H1 (cell line): ENCODE measurements around the gene PCYT1B. TPM values are rescaled to one million over a fixed set of nuclear protein-coding genes. Genes with fewer than 3 reads are reported as not detected.
"Not testable (repeated sequence)": the region's sequence is repeated elsewhere in the genome, so short reads cannot be mapped to it uniquely, and the experiment has no call there.

ENCODE experiments used
- CTCF ChIA-PET: fragments of 300-600 bp; sonication (Branson Sonifier 250); formaldehyde crosslinking; loops from one replicate; lab custom pipeline; 2021; ENCODE audit not compliant: partially characterized antibody; lab: Charles Lee
- POLR2A ChIA-PET: fragments of 300-600 bp; sonication (Branson Sonifier 250); formaldehyde crosslinking; loops from one replicate; lab custom pipeline; 2021; ENCODE audit warnings: inconsistent platforms; ENCODE audit not compliant: partially characterized antibody; lab: Charles Lee
- DNase-seq, 2 experiments: peaks; one replicate each; pipeline versions ENCODE4 v3.0.0 to v3.0.0-alpha.2; 2010 to 2022; ENCODE audit warnings: low spot score in 2 of 2, low read depth in 1 of 2, mixed read lengths in 1 of 2
- FAIRE-seq: peaks from 2 replicates; lab custom pipeline; 2011; peaks lifted over from hg19 to GRCh38; lab: Jason Lieb, UNC
- H2AFZ ChIP-seq: 2 replicates; pipeline ENCODE4 v1.8.1; 2012; ENCODE audit warnings: low read length, inconsistent platforms
- H2AK5ac ChIP-seq: 2 replicates; pipeline ENCODE4 v1.6.1; 2013; ENCODE audit warnings: low read depth, low read length
- H2BK120ac ChIP-seq: replicated peaks from 2 replicates; pipeline ENCODE3; 2013; ENCODE audit warnings: low read depth, low read length, inconsistent platforms
- H2BK12ac ChIP-seq: 2 replicates; pipeline ENCODE4 v1.6.1; 2013; ENCODE audit warnings: low read depth, low read length
- H2BK15ac ChIP-seq: 2 replicates; pipeline ENCODE4 v1.6.1; 2013; ENCODE audit warnings: low read length
- H2BK20ac ChIP-seq: 2 replicates; pipeline ENCODE4 v1.6.1; 2013; ENCODE audit warnings: low read length
- H2BK5ac ChIP-seq: 2 replicates; pipeline ENCODE4 v1.6.1; 2013; ENCODE audit warnings: low read depth, low read length
- H3K14ac ChIP-seq: 2 replicates; pipeline ENCODE4 v1.6.1; 2013; ENCODE audit warnings: inconsistent platforms; ENCODE audit not compliant: insufficient read length
- H3K18ac ChIP-seq: 2 replicates; pipeline ENCODE4 v1.6.1; 2013; ENCODE audit warnings: low read length; ENCODE audit errors: extremely low read depth
- H3K23ac ChIP-seq: 2 replicates; pipeline ENCODE4 v1.6.1; 2013; ENCODE audit warnings: inconsistent platforms; ENCODE audit not compliant: insufficient read length
- H3K23me2 ChIP-seq: 2 replicates; pipeline ENCODE4 v1.6.1; 2013; ENCODE audit warnings: low read depth, low read length
- H3K27ac ChIP-seq: 2 replicates; pipeline ENCODE4 v1.6.1; 2011; ENCODE audit warnings: low read depth, low read length, inconsistent platforms
- H3K27me3 ChIP-seq, 4 experiments: replicated peaks in 1 of 4; 1 replicate in 1 of 4; 2 replicates in 3 of 4; pipeline versions ENCODE4 v1.6.1 to v1.8.1; 2011 to 2013; ENCODE audit warnings: low read length in 3 of 4, mild to moderate bottlenecking in 3 of 4, inconsistent platforms in 2 of 4, mixed read lengths in 2 of 4, moderate library complexity in 1 of 4; ENCODE audit not compliant: control insufficient read depth in 3 of 4, insufficient read depth in 3 of 4; ENCODE audit errors: extremely low read depth in 1 of 4
- H3K36me3 ChIP-seq, 4 experiments: 2 replicates each; pipeline versions ENCODE4 v1.6.1 to v1.8.1; 2011 to 2013; ENCODE audit warnings: mild to moderate bottlenecking in 4 of 4, low read length in 3 of 4, moderate library complexity in 2 of 4, control low read depth in 1 of 4, inconsistent platforms in 1 of 4; ENCODE audit not compliant: insufficient read depth in 4 of 4, control insufficient read depth in 2 of 4
- H3K4ac ChIP-seq: replicated peaks from 2 replicates; pipeline ENCODE3; 2013; ENCODE audit warnings: low read length, low read depth, mixed read lengths, inconsistent platforms; ENCODE audit not compliant: insufficient read length
- H3K4me1 ChIP-seq, 4 experiments: replicated peaks in 1 of 4; 1 replicate in 1 of 4; 2 replicates in 3 of 4; pipeline versions ENCODE4 v1.6.1 to v1.8.1; 2011 to 2013; ENCODE audit warnings: low read length in 3 of 4, inconsistent platforms in 2 of 4, mixed read lengths in 1 of 4; ENCODE audit not compliant: insufficient read depth in 4 of 4, control insufficient read depth in 3 of 4
- H3K4me2 ChIP-seq, 2 experiments: 2 replicates each; pipeline versions ENCODE4 v1.6.1 to v1.8.1; 2011 to 2013; ENCODE audit warnings: low read depth in 2 of 2, low read length in 2 of 2, control low read depth in 1 of 2, inconsistent platforms in 1 of 2, mild to moderate bottlenecking in 1 of 2; ENCODE audit not compliant: insufficient read depth in 1 of 2
- H3K4me3 ChIP-seq, 4 experiments: fragments of 200-600, 300-600 bp in 1 of 4; sonication (generic), shearing (Covaris generic), sonication (Bioruptor Twin) in 1 of 4; 2 replicates each; pipeline versions ENCODE4 v1.5.1 to v1.8.1; 2011 to 2016; ENCODE audit warnings: low read length in 4 of 4, low read depth in 3 of 4, control low read depth in 2 of 4, inconsistent platforms in 2 of 4, mild to moderate bottlenecking in 2 of 4, mixed read lengths in 1 of 4, moderate library complexity in 1 of 4; ENCODE audit not compliant: insufficient read depth in 2 of 4; ENCODE audit errors: extremely low read depth in 1 of 4
- H3K56ac ChIP-seq: replicated peaks from 2 replicates; pipeline ENCODE3; 2013; ENCODE audit warnings: low read depth, mild to moderate bottlenecking, mixed read lengths, low read length, inconsistent platforms; ENCODE audit not compliant: insufficient read length
- H3K79me1 ChIP-seq: 2 replicates; pipeline ENCODE4 v1.6.1; 2013; ENCODE audit warnings: low read depth, low read length, control low read depth
- H3K79me2 ChIP-seq, 2 experiments: 2 replicates each; pipeline versions ENCODE4 v1.6.1 to v1.8.1; 2012 to 2013; ENCODE audit warnings: low read length in 2 of 2, mild to moderate bottlenecking in 2 of 2, inconsistent platforms in 1 of 2; ENCODE audit not compliant: insufficient read depth in 2 of 2, control insufficient read depth in 1 of 2
- H3K9ac ChIP-seq, 4 experiments: replicated peaks in 1 of 4; 1 replicate in 1 of 4; 2 replicates in 3 of 4; pipeline versions ENCODE4 v1.6.1 to v1.8.1; 2011 to 2013; ENCODE audit warnings: low read depth in 3 of 4, low read length in 3 of 4, control low read depth in 2 of 4, mild to moderate bottlenecking in 2 of 4, moderate library complexity in 2 of 4, inconsistent platforms in 1 of 4; ENCODE audit errors: extremely low read depth in 1 of 4
- H3K9me3 ChIP-seq, 2 experiments: 2 replicates each; pipeline versions ENCODE4 v1.6.1 to v1.8.1; 2012 to 2013; ENCODE audit warnings: mild to moderate bottlenecking in 2 of 2, moderate library complexity in 2 of 2, control low read depth in 1 of 2, inconsistent platforms in 1 of 2, low read depth in 1 of 2, low read length in 1 of 2, mixed read lengths in 1 of 2; ENCODE audit not compliant: insufficient read depth in 2 of 2
- H4K20me1 ChIP-seq, 2 experiments: replicated peaks in 1 of 2; 2 replicates each; pipeline versions ENCODE3 to v1.8.1; 2011 to 2013; ENCODE audit warnings: inconsistent platforms in 2 of 2, low read length in 2 of 2, mild to moderate bottlenecking in 1 of 2; ENCODE audit not compliant: insufficient read depth in 2 of 2, control insufficient read depth in 1 of 2
- H4K5ac ChIP-seq: 2 replicates; pipeline ENCODE4 v1.6.1; 2013; ENCODE audit warnings: low read length, low read depth, mixed read lengths, inconsistent platforms; ENCODE audit not compliant: insufficient read length
- H4K8ac ChIP-seq: 2 replicates; pipeline ENCODE4 v1.8.0; 2013; ENCODE audit warnings: mild to moderate bottlenecking, moderate library complexity, low read length, inconsistent platforms; ENCODE audit not compliant: insufficient read depth; ENCODE audit errors: extremely low read depth
- H4K91ac ChIP-seq: replicated peaks from 2 replicates; pipeline ENCODE3; 2013; ENCODE audit warnings: low read length, mixed read lengths, inconsistent platforms; ENCODE audit not compliant: insufficient read length
- EGR1 ChIP-seq: IDR thresholded peaks from 2 replicates; pipeline ENCODE4 v1.6.1; 2011; ENCODE audit warnings: low read depth, low read length, borderline replicate concordance
- KDM1A ChIP-seq: fragments of 200-600, 300-600 bp; sonication (generic); IDR thresholded peaks from 2 replicates; pipeline ENCODE4 v1.7.1; 2016; ENCODE audit warnings: mild to moderate bottlenecking, low read length, borderline replicate concordance
- NRF1 ChIP-seq: IDR thresholded peaks from 2 replicates; pipeline ENCODE4 v1.6.1; 2011; ENCODE audit warnings: mild to moderate bottlenecking, low read depth, low read length, improper control_type of control experiment
- USF2 ChIP-seq: IDR thresholded peaks from 2 replicates; pipeline ENCODE4 v1.6.1; 2011; ENCODE audit warnings: low read length, improper control_type of control experiment
- WGBS, 2 experiments: shearing (Covaris generic) in 1 of 2; methylation state at CpG; one replicate each; pipeline versions ENCODE4 v1.1.6 to v1.1.7; 2013 to 2015; ENCODE audit warnings: low lambda C conversion rate in 2 of 2, mixed read lengths in 2 of 2, inconsistent platforms in 1 of 2, low coverage in 1 of 2, missing lambda C conversion rate in 1 of 2; ENCODE audit not compliant: insufficient replicate concordance in 2 of 2, insufficient coverage in 1 of 2, insufficient read length in 1 of 2; ENCODE audit errors: extremely low coverage in 1 of 2, missing lambda C conversion rate in 1 of 2; 5-methylcytosine and 5-hydroxymethylcytosine counted together
- polyA plus RNA-seq, 7 experiments: library from polyadenylated mRNA; depleted of rRNA in 3 of 7; stranded (reverse) in 5 of 7; unstranded in 2 of 7; fragments of >200 nt in 5 of 7; fragments of 200-250 nt in 2 of 7; gene quantifications; 1 replicate in 5 of 7; 2 replicates in 1 of 7; 4 replicates in 1 of 7; pipeline versions ENCODE4 v1.2.1 to v1.2.3, GENCODE V29; 2011 to 2013; ENCODE audit warnings: missing spikeins in 2 of 7, mixed read lengths in 2 of 7
- total RNA-seq: library from RNA; stranded (reverse); fragmentation: NEBNext Ultra II Directional; extraction: Animal tissue kit (Norgen Biotek cat#: 25700); gene quantifications from 2 replicates; pipeline ENCODE4 v1.2.1, GENCODE V29; 2021

The PCYT1B gene
- total and polyA plus RNA-seq, 2 of the 8 experiments (the other 6 are each of a cell fraction or from before 2014, with no cell fraction given) = 17.9 to 30.6 TPM

GRCh38 chrX:24607616-24608015 lies 39.5 kb downstream of the PCYT1B start (continued):
- TF ChIP-seq KDM1A (no peak), EGR1 (no peak), NRF1 (no peak), USF2 (no peak)

- H3K79me1 ChIP-seq, POLR2A ChIA-PET: not testable (repeated sequence)
Measured at GRCh38 chrX:24605941-24606340, 41.2 kb downstream of the PCYT1B start.

More at GRCh38 chrX:24605941-24606340, 41.2 kb downstream of the PCYT1B start:
- H4K91ac ChIP-seq, H3K23ac ChIP-seq, H3K27me3 ChIP-seq, H3K27ac ChIP-seq, H3K9ac ChIP-seq, H2BK20ac ChIP-seq, H3K9me3 ChIP-seq, H4K20me1 ChIP-seq, H3K4me1 ChIP-seq, H2BK12ac ChIP-seq, H3K4me3 ChIP-seq, H3K23me2 ChIP-seq, FAIRE-seq, H2BK5ac ChIP-seq, H3K14ac ChIP-seq, CTCF ChIA-PET, H3K18ac ChIP-seq, H2AK5ac ChIP-seq, H3K36me3 ChIP-seq, H2AFZ ChIP-seq, H3K4me2 ChIP-seq, H4K5ac ChIP-seq, H3K4ac ChIP-seq, DNase-seq, H3K56ac ChIP-seq, H2BK15ac ChIP-seq, H4K8ac ChIP-seq, H2BK120ac ChIP-seq, H3K79me2 ChIP-seq: not testable (repeated sequence)
- WGBS, 2 experiments = 86% methylated on average over 1 of the region's 3 CpGs; no CpG with 5 or more reads in 1 of the 2 experiments
